Breast epithelium (tissue), 3 donors: Measurements from ENCODE around the gene MFAP2.

ENCODE experiments used
- POLR2A ChIP-seq: fragments of 450-650 bp; IDR thresholded peaks from one replicate; pipeline ENCODE4 v1.6.1; 2016; ENCODE audit warnings: antibody characterized with exemption, mild to moderate bottlenecking, moderate library complexity
- POLR2AphosphoS5 ChIP-seq, 3 donors: sonication (generic); formaldehyde crosslinking; IDR thresholded peaks; one replicate each; pipeline ENCODE4 v1.6.1; 2017; ENCODE audit warnings: antibody characterized with exemption in 3 of 3
- TF ChIP-seq, protein P1 (sequence below), 3 donors: fragments of 450-650 bp; IDR thresholded peaks; one replicate each; pipeline ENCODE4 v1.5.1; 2016 to 2017; ENCODE audit warnings: antibody characterized with exemption in 3 of 3, mild to moderate bottlenecking in 3 of 3, moderate library complexity in 3 of 3

- TF ChIP-seq POLR2AphosphoS5 (IDR thresholded peaks at IDR 0.05) (no peak), POLR2A (no peak)
- TF ChIP-seq, protein P1, sequence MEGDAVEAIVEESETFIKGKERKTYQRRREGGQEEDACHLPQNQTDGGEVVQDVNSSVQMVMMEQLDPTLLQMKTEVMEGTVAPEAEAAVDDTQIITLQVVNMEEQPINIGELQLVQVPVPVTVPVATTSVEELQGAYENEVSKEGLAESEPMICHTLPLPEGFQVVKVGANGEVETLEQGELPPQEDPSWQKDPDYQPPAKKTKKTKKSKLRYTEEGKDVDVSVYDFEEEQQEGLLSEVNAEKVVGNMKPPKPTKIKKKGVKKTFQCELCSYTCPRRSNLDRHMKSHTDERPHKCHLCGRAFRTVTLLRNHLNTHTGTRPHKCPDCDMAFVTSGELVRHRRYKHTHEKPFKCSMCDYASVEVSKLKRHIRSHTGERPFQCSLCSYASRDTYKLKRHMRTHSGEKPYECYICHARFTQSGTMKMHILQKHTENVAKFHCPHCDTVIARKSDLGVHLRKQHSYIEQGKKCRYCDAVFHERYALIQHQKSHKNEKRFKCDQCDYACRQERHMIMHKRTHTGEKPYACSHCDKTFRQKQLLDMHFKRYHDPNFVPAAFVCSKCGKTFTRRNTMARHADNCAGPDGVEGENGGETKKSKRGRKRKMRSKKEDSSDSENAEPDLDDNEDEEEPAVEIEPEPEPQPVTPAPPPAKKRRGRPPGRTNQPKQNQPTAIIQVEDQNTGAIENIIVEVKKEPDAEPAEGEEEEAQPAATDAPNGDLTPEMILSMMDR (IDR thresholded peaks at IDR 0.05): no peak
These were observed 3.2 kb upstream of the MFAP2 start for GRCh38 chr1:16983649-16984048.
